H1 (cell line): ENCODE results near the gene SAMD4A. TPM values are rescaled to one million over a fixed set of nuclear protein-coding genes. Genes with fewer than 3 reads are reported as not detected.

Experiments
- CTCF ChIA-PET: fragments of 300-600 bp; sonication (Branson Sonifier 250); formaldehyde crosslinking; loops from one replicate; lab custom pipeline; 2021; ENCODE audit not compliant: partially characterized antibody; lab: Charles Lee
- POLR2A ChIA-PET: fragments of 300-600 bp; sonication (Branson Sonifier 250); formaldehyde crosslinking; loops from one replicate; lab custom pipeline; 2021; ENCODE audit warnings: inconsistent platforms; ENCODE audit not compliant: partially characterized antibody; lab: Charles Lee
- DNase-seq, 2 experiments: peaks; one replicate each; pipeline versions ENCODE4 v3.0.0 to v3.0.0-alpha.2; 2010 to 2022; ENCODE audit warnings: low spot score in 2 of 2, low read depth in 1 of 2, mixed read lengths in 1 of 2
- FAIRE-seq: peaks from 2 replicates; lab custom pipeline; 2011; peaks lifted over from hg19 to GRCh38; lab: Jason Lieb, UNC
- H2AFZ ChIP-seq: 2 replicates; pipeline ENCODE4 v1.8.1; 2012; ENCODE audit warnings: low read length, inconsistent platforms
- H2AK5ac ChIP-seq: 2 replicates; pipeline ENCODE4 v1.6.1; 2013; ENCODE audit warnings: low read depth, low read length
- H2BK120ac ChIP-seq: replicated peaks from 2 replicates; pipeline ENCODE3; 2013; ENCODE audit warnings: low read depth, low read length, inconsistent platforms
- H2BK12ac ChIP-seq: 2 replicates; pipeline ENCODE4 v1.6.1; 2013; ENCODE audit warnings: low read depth, low read length
- H2BK15ac ChIP-seq: 2 replicates; pipeline ENCODE4 v1.6.1; 2013; ENCODE audit warnings: low read length
- H2BK20ac ChIP-seq: 2 replicates; pipeline ENCODE4 v1.6.1; 2013; ENCODE audit warnings: low read length
- H2BK5ac ChIP-seq: 2 replicates; pipeline ENCODE4 v1.6.1; 2013; ENCODE audit warnings: low read depth, low read length
- H3K14ac ChIP-seq: 2 replicates; pipeline ENCODE4 v1.6.1; 2013; ENCODE audit warnings: inconsistent platforms; ENCODE audit not compliant: insufficient read length
- H3K18ac ChIP-seq: 2 replicates; pipeline ENCODE4 v1.6.1; 2013; ENCODE audit warnings: low read length; ENCODE audit errors: extremely low read depth
- H3K23ac ChIP-seq: 2 replicates; pipeline ENCODE4 v1.6.1; 2013; ENCODE audit warnings: inconsistent platforms; ENCODE audit not compliant: insufficient read length
- H3K23me2 ChIP-seq: 2 replicates; pipeline ENCODE4 v1.6.1; 2013; ENCODE audit warnings: low read depth, low read length
- H3K27ac ChIP-seq: 2 replicates; pipeline ENCODE4 v1.6.1; 2011; ENCODE audit warnings: low read depth, low read length, inconsistent platforms
- H3K27me3 ChIP-seq, 4 experiments: replicated peaks in 1 of 4; 1 replicate in 1 of 4; 2 replicates in 3 of 4; pipeline versions ENCODE4 v1.6.1 to v1.8.1; 2011 to 2013; ENCODE audit warnings: low read length in 3 of 4, mild to moderate bottlenecking in 3 of 4, inconsistent platforms in 2 of 4, mixed read lengths in 2 of 4, moderate library complexity in 1 of 4; ENCODE audit not compliant: control insufficient read depth in 3 of 4, insufficient read depth in 3 of 4; ENCODE audit errors: extremely low read depth in 1 of 4
- H3K36me3 ChIP-seq, 4 experiments: 2 replicates each; pipeline versions ENCODE4 v1.6.1 to v1.8.1; 2011 to 2013; ENCODE audit warnings: mild to moderate bottlenecking in 4 of 4, low read length in 3 of 4, moderate library complexity in 2 of 4, control low read depth in 1 of 4, inconsistent platforms in 1 of 4; ENCODE audit not compliant: insufficient read depth in 4 of 4, control insufficient read depth in 2 of 4
- H3K4ac ChIP-seq: replicated peaks from 2 replicates; pipeline ENCODE3; 2013; ENCODE audit warnings: low read length, low read depth, mixed read lengths, inconsistent platforms; ENCODE audit not compliant: insufficient read length
- H3K4me1 ChIP-seq, 4 experiments: replicated peaks in 1 of 4; 1 replicate in 1 of 4; 2 replicates in 3 of 4; pipeline versions ENCODE4 v1.6.1 to v1.8.1; 2011 to 2013; ENCODE audit warnings: low read length in 3 of 4, inconsistent platforms in 2 of 4, mixed read lengths in 1 of 4; ENCODE audit not compliant: insufficient read depth in 4 of 4, control insufficient read depth in 3 of 4
- H3K4me2 ChIP-seq, 2 experiments: 2 replicates each; pipeline versions ENCODE4 v1.6.1 to v1.8.1; 2011 to 2013; ENCODE audit warnings: low read depth in 2 of 2, low read length in 2 of 2, control low read depth in 1 of 2, inconsistent platforms in 1 of 2, mild to moderate bottlenecking in 1 of 2; ENCODE audit not compliant: insufficient read depth in 1 of 2
- H3K4me3 ChIP-seq, 4 experiments: fragments of 200-600, 300-600 bp in 1 of 4; sonication (generic), shearing (Covaris generic), sonication (Bioruptor Twin) in 1 of 4; 2 replicates each; pipeline versions ENCODE4 v1.5.1 to v1.8.1; 2011 to 2016; ENCODE audit warnings: low read length in 4 of 4, low read depth in 3 of 4, control low read depth in 2 of 4, inconsistent platforms in 2 of 4, mild to moderate bottlenecking in 2 of 4, mixed read lengths in 1 of 4, moderate library complexity in 1 of 4; ENCODE audit not compliant: insufficient read depth in 2 of 4; ENCODE audit errors: extremely low read depth in 1 of 4
- H3K56ac ChIP-seq: replicated peaks from 2 replicates; pipeline ENCODE3; 2013; ENCODE audit warnings: low read depth, mild to moderate bottlenecking, mixed read lengths, low read length, inconsistent platforms; ENCODE audit not compliant: insufficient read length
- H3K79me1 ChIP-seq: 2 replicates; pipeline ENCODE4 v1.6.1; 2013; ENCODE audit warnings: low read depth, low read length, control low read depth
- H3K79me2 ChIP-seq, 2 experiments: 2 replicates each; pipeline versions ENCODE4 v1.6.1 to v1.8.1; 2012 to 2013; ENCODE audit warnings: low read length in 2 of 2, mild to moderate bottlenecking in 2 of 2, inconsistent platforms in 1 of 2; ENCODE audit not compliant: insufficient read depth in 2 of 2, control insufficient read depth in 1 of 2
- H3K9ac ChIP-seq, 4 experiments: replicated peaks in 1 of 4; 1 replicate in 1 of 4; 2 replicates in 3 of 4; pipeline versions ENCODE4 v1.6.1 to v1.8.1; 2011 to 2013; ENCODE audit warnings: low read depth in 3 of 4, low read length in 3 of 4, control low read depth in 2 of 4, mild to moderate bottlenecking in 2 of 4, moderate library complexity in 2 of 4, inconsistent platforms in 1 of 4; ENCODE audit errors: extremely low read depth in 1 of 4
- H3K9me3 ChIP-seq, 2 experiments: 2 replicates each; pipeline versions ENCODE4 v1.6.1 to v1.8.1; 2012 to 2013; ENCODE audit warnings: mild to moderate bottlenecking in 2 of 2, moderate library complexity in 2 of 2, control low read depth in 1 of 2, inconsistent platforms in 1 of 2, low read depth in 1 of 2, low read length in 1 of 2, mixed read lengths in 1 of 2; ENCODE audit not compliant: insufficient read depth in 2 of 2
- H4K20me1 ChIP-seq, 2 experiments: replicated peaks in 1 of 2; 2 replicates each; pipeline versions ENCODE3 to v1.8.1; 2011 to 2013; ENCODE audit warnings: inconsistent platforms in 2 of 2, low read length in 2 of 2, mild to moderate bottlenecking in 1 of 2; ENCODE audit not compliant: insufficient read depth in 2 of 2, control insufficient read depth in 1 of 2
- H4K5ac ChIP-seq: 2 replicates; pipeline ENCODE4 v1.6.1; 2013; ENCODE audit warnings: low read length, low read depth, mixed read lengths, inconsistent platforms; ENCODE audit not compliant: insufficient read length
- H4K8ac ChIP-seq: 2 replicates; pipeline ENCODE4 v1.8.0; 2013; ENCODE audit warnings: mild to moderate bottlenecking, moderate library complexity, low read length, inconsistent platforms; ENCODE audit not compliant: insufficient read depth; ENCODE audit errors: extremely low read depth
- H4K91ac ChIP-seq: replicated peaks from 2 replicates; pipeline ENCODE3; 2013; ENCODE audit warnings: low read length, mixed read lengths, inconsistent platforms; ENCODE audit not compliant: insufficient read length
- BCL11A ChIP-seq, 2 experiments: IDR thresholded peaks; one replicate each; pipeline ENCODE4 v1.6.1; 2011; ENCODE audit warnings: low read depth in 2 of 2, low read length in 2 of 2, mild to moderate bottlenecking in 2 of 2
- CHD1 ChIP-seq: IDR thresholded peaks from 2 replicates; pipeline ENCODE4 v1.6.1; 2012; ENCODE audit warnings: low read depth, low read length, improper control_type of control experiment
- CTBP2 ChIP-seq: IDR thresholded peaks from 2 replicates; pipeline ENCODE4 v1.7.0; 2011; ENCODE audit warnings: borderline replicate concordance, mild to moderate bottlenecking, moderate library complexity, mixed read lengths, low read length; ENCODE audit not compliant: insufficient read depth, insufficient read length
- FOSL1 ChIP-seq: IDR thresholded peaks from 2 replicates; pipeline ENCODE4 v1.6.1; 2011; ENCODE audit warnings: mild to moderate bottlenecking, low read depth, low read length, moderate library complexity; ENCODE audit not compliant: insufficient read depth
- GTF2F1 ChIP-seq: IDR thresholded peaks from 2 replicates; pipeline ENCODE4 v1.6.1; 2012; ENCODE audit warnings: low read depth, low read length, improper control_type of control experiment, borderline replicate concordance
- HDAC6 ChIP-seq: IDR thresholded peaks from one replicate; pipeline ENCODE4 v1.7.1; 2012; ENCODE audit warnings: low read depth, mild to moderate bottlenecking, inconsistent platforms, low read length, moderate library complexity
- MAFK ChIP-seq: IDR thresholded peaks from 2 replicates; pipeline ENCODE4 v1.6.1; 2012; ENCODE audit warnings: low read depth, mild to moderate bottlenecking, improper control_type of control experiment, low read length
- POLR2A ChIP-seq, 2 experiments: IDR thresholded peaks; 1 replicate in 1 of 2; 2 replicates in 1 of 2; pipeline ENCODE4 v1.6.1; 2011; ENCODE audit warnings: low read depth in 2 of 2, low read length in 2 of 2, mild to moderate bottlenecking in 2 of 2; ENCODE audit errors: control extremely low read depth in 1 of 2
- POLR2AphosphoS5 ChIP-seq: IDR thresholded peaks from 2 replicates; pipeline ENCODE4 v1.6.1; 2011; ENCODE audit warnings: low read depth, low read length
- ZNF274 ChIP-seq: IDR thresholded peaks from 2 replicates; pipeline ENCODE4 v1.7.0; 2012; ENCODE audit warnings: low read length, borderline replicate concordance; ENCODE audit errors: extremely low read depth
- WGBS, 2 experiments: shearing (Covaris generic) in 1 of 2; methylation state at CpG; one replicate each; pipeline versions ENCODE4 v1.1.6 to v1.1.7; 2013 to 2015; ENCODE audit warnings: low lambda C conversion rate in 2 of 2, mixed read lengths in 2 of 2, inconsistent platforms in 1 of 2, low coverage in 1 of 2, missing lambda C conversion rate in 1 of 2; ENCODE audit not compliant: insufficient replicate concordance in 2 of 2, insufficient coverage in 1 of 2, insufficient read length in 1 of 2; ENCODE audit errors: extremely low coverage in 1 of 2, missing lambda C conversion rate in 1 of 2; 5-methylcytosine and 5-hydroxymethylcytosine counted together
- polyA plus RNA-seq, 7 experiments: library from polyadenylated mRNA; depleted of rRNA in 3 of 7; stranded (reverse) in 5 of 7; unstranded in 2 of 7; fragments of >200 nt in 5 of 7; fragments of 200-250 nt in 2 of 7; gene quantifications; 1 replicate in 5 of 7; 2 replicates in 1 of 7; 4 replicates in 1 of 7; pipeline versions ENCODE4 v1.2.1 to v1.2.3, GENCODE V29; 2011 to 2013; ENCODE audit warnings: missing spikeins in 2 of 7, mixed read lengths in 2 of 7
- total RNA-seq: library from RNA; stranded (reverse); fragmentation: NEBNext Ultra II Directional; extraction: Animal tissue kit (Norgen Biotek cat#: 25700); gene quantifications from 2 replicates; pipeline ENCODE4 v1.2.1, GENCODE V29; 2021
- TF ChIP-seq, protein P1 (sequence below): IDR thresholded peaks from 2 replicates; pipeline ENCODE4 v1.6.1; 2012; ENCODE audit warnings: inconsistent platforms

The SAMD4A gene
- total and polyA plus RNA-seq, 2 of the 8 experiments (the other 6 are each of a cell fraction or from before 2014, with no cell fraction given), result 2.4 to 12.3 TPM

DNA sequence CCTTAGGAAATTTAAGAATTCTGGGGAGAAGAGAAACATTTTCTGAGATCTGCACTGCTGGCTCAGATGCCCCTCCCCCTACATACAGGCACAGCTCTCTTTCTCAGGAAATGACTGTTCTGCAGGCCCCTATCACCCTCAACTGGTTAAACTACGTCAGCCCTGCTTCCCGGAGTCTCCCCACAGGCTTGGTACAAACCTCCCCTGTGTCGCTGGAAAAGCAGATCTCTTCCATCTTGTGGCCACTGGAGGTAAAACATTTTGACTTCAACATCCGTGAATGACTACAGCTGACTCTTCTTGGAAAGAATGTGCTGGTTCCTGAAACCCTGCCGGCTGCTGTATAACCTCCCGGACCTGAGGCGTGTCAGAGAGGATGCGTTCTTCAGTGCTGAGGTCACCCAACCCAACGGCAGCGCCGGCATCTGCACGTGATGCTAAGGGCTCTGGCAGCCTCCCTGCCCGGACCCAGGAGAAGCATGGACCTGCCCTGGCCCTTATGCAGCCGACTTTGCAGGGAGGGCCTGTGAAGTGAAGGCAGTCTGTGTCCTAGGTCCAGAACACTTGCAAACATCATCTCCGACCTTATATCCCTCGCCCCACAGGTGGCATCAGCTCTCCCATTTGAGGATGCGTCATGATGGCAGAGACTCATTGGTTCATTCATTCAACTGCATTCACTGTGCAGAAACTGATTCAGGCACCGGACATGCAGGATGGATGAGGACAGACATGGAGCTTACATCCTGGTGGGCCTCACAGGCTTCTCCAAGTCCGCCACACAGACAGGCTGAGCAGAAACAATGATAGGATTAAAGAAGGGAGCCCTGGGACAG is 206.5 kb downstream of the SAMD4A start:
- Histone ChIP-seq H3K79me2 (no peaks in the 10 kb centered on the region), H2AFZ (no peak overlapping the region), H4K91ac (no peak overlapping the region), H3K4ac (no peak overlapping the region), H2BK15ac (no peak overlapping the region), H3K27me3 (no peaks in the 10 kb centered on the region), H3K14ac (no peak overlapping the region), H3K36me3 (no peaks in the 10 kb centered on the region; a peak in 1 of 8 replicates), H3K4me3 (no peak overlapping the region), H4K5ac (no peak overlapping the region), H3K4me1 (peaks cover 0 to 11% (median 2%) of the 10 kb centered on the region in 4 experiments; a peak in 4 of 7 replicates), H2BK5ac (no peak overlapping the region), H3K56ac (no peak overlapping the region), H3K9ac (no peak overlapping the region), H3K9me3 (no peaks in the 10 kb centered on the region), H3K23me2 (no peaks in the 10 kb centered on the region; the same call in 1 of the 2 replicates), H3K23ac (no peak overlapping the region), H4K8ac (peak overlapping the region; percentile 22; the same call in 1 of the 2 replicates), H3K18ac (no peak overlapping the region), H4K20me1 (no peaks in the 10 kb centered on the region), H2BK20ac (no peak overlapping the region), H2BK120ac (no peak overlapping the region), H2AK5ac (no peak overlapping the region), H3K4me2 (peak overlapping the region in 1 of 2 experiments; percentile 12; a peak in 1 of 4 replicates), H3K79me1 (no peaks in the 10 kb centered on the region), H3K27ac (no peak overlapping the region), H2BK12ac (peak overlapping the region; percentile 6; the same call in 1 of the 2 replicates)
- peak; percentile 67 to 83 for DNase-seq
- CTCF ChIA-PET, result interaction anchor here (0.6 to 6.2 kb wide), 74 partner anchors 8 to 382 kb away, joined by 3 to 98 read pairs (median 5); partner anchors contain the start of genes CGRRF1, CNIH1 and SAMD4A
- POLR2A ChIA-PET, result interaction anchor here (0.6 to 2.8 kb wide), 8 partner anchors 21 to 285 kb away, joined by 3 to 20 read pairs (median 4); partner anchors contain the start of genes GMFB and SAMD4A
- 62% methylated on average over 19 of the region's 19 CpGs; no CpG with 5 or more reads in 1 of the 2 experiments for WGBS, 2 experiments
- peak; percentile 88 for FAIRE-seq
- TF ChIP-seq HDAC6 (no peak), POLR2A (IDR thresholded peaks at IDR 0.05; ENCODE audit: control extremely low read depth in 1 of 2, low read depth in 2 of 2, low read length in 2 of 2) (no peak), CTBP2 (no peak), POLR2AphosphoS5 (no peak), BCL11A (IDR thresholded peaks at IDR 0.05; ENCODE audit: low read depth in 2 of 2, low read length in 2 of 2) (no peak), FOSL1 (no peak), ZNF274 (no peak), GTF2F1 (no peak), CHD1 (no peak), MAFK (no peak)
- TF ChIP-seq, protein P1, sequence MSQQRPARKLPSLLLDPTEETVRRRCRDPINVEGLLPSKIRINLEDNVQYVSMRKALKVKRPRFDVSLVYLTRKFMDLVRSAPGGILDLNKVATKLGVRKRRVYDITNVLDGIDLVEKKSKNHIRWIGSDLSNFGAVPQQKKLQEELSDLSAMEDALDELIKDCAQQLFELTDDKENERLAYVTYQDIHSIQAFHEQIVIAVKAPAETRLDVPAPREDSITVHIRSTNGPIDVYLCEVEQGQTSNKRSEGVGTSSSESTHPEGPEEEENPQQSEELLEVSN, result no peak
